GM20000 (cell line): ENCODE results near the gene ITGB6.

Source experiments
- DNase-seq: peaks from one replicate; pipeline ENCODE4 v3.0.0; 2012; ENCODE audit warnings: low spot score
- CTCF ChIP-seq: IDR thresholded peaks from 2 replicates; pipeline ENCODE4 v1.5.1; 2012; ENCODE audit warnings: mild to moderate bottlenecking, control low read depth; ENCODE audit errors: extremely low read depth, missing control alignments

Gene ITGB6

GRCh38 chr2:160144280-160144990, 55.6 kb downstream of the ITGB6 start:
- no peak for DNase-seq
- TF ChIP-seq CTCF = no peak

- TF ChIP-seq CTCF = no peak
- no peak for DNase-seq
Observed at GRCh38 chr2:160142472-160142871, 57.6 kb downstream of the ITGB6 start.

- DNase-seq = no peak
- no peak for TF ChIP-seq CTCF
Observed at GRCh38 chr2:160141912-160142311, 58.2 kb downstream of the ITGB6 start.

- TF ChIP-seq CTCF = no peak
- DNase-seq = no peak
Observed at GRCh38 chr2:160141419-160141818, 58.7 kb downstream of the ITGB6 start.

- DNase-seq = no peak
- TF ChIP-seq CTCF = no peak
Observed at GRCh38 chr2:160140471-160140870, 59.6 kb downstream of the ITGB6 start.

- TF ChIP-seq CTCF = no peak
- no peak for DNase-seq
Observed at GRCh38 chr2:160139991-160140390, 60.1 kb downstream of the ITGB6 start.

- no peak for DNase-seq
- TF ChIP-seq CTCF = no peak
Observed at GRCh38 chr2:160139350-160139749, 60.7 kb downstream of the ITGB6 start.
